Activated T-helper 2 cell treated with anti-CD3 and anti-CD28 coated beads, Interferon-gamma antibody, Interleukin-2, Interleukin-4, amounts not matched to agents 10 μg/mL and 5 μg/mL and 100 μg/mL, durations not matched to agents 14 hours and 24 hours and 36 hours (primary cell): ENCODE data around the gene CR1L. TPM values are rescaled to one million over a fixed set of nuclear protein-coding genes. Genes with fewer than 3 reads are reported as not detected.
"Not testable (repeated sequence)": the region's sequence is repeated elsewhere in the genome, so short reads cannot be mapped to it uniquely, and the experiment has no call there.

Experiments used
- DNase-seq: peaks from one replicate; pipeline ENCODE4 v3.0.0; 2021; ENCODE audit warnings: low spot score
- H3K27ac Mint-ChIP-seq: one replicate; pipeline ENCODE4 v1.8.0; 2021; ENCODE audit warnings: mixed read lengths
- H3K27me3 Mint-ChIP-seq: one replicate; pipeline ENCODE4 v1.8.0; 2021; ENCODE audit warnings: low read depth, mixed read lengths
- H3K36me3 Mint-ChIP-seq: one replicate; pipeline ENCODE4 v1.8.0; 2021; ENCODE audit warnings: low read depth, mixed read lengths
- H3K4me1 Mint-ChIP-seq: one replicate; pipeline ENCODE4 v1.8.0; 2021; ENCODE audit warnings: low read depth, mixed read lengths
- H3K4me3 Mint-ChIP-seq: one replicate; pipeline ENCODE4 v1.8.0; 2021; ENCODE audit warnings: low read depth, mild to moderate bottlenecking, moderate library complexity, mixed read lengths
- H3K9me3 Mint-ChIP-seq: one replicate; pipeline ENCODE4 v1.8.0; 2021; ENCODE audit warnings: mixed read lengths
- intact Hi-C: fragments of 100-400 bp; cut with micrococcal nuclease; formaldehyde crosslinking; loops from one replicate; pipeline ENCODE4 v1.15.1; 2023
- total RNA-seq: library from RNA; stranded (reverse); gene quantifications from 2 replicates; pipeline ENCODE4 v1.2.3, GENCODE V29; 2022

Gene CR1L
- total RNA-seq = not detected in 2 replicates

DNA sequence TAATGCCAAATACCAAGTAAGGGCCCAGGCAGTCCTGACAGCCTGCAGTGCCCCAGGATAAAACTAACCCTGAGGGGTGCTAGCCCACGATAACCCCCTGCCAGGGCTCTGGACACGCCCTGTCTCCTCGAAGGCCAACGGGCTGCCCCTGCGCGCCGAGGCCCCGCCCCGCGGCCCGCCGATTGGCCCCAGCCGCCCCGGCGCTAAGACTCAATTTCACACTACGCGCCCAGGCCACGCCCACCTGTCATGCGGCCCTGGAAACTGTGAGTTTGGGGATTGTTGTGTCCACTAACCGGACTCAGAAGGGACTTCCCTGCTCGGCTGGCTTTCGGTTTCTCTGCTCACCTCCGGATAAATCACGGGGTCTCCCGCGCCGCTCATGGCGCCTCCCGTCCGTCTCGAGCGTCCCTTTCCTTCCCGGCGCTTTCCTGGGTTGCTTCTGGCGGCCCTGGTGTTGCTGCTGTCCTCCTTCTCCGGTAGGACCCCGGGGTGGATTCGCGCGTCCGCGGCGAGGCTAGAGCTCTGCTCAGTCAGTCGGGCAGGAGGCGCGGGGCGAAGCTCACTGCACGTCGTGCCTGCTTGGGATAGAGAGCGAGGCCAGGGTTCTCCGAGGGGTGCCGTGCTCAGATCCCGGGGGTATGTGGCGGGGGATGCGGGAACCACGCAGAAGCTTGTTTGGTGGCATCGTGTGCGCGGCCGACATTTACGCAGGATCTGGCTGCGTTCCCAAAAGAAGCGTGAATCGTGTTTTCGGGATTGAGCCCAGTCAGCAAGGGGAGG, at the start of gene CR1L:
CR1L (plus strand) TSS at position 282 of the 783 bp plus-strand sequence; CDS start at position 383, 101 bp downstream.
- Mint-ChIP-seq H3K36me3 (no peaks in the 10 kb centered on the region), H3K27ac (no peak within 1 kb of the TSS), H3K4me1 (peaks cover 7% of the 10 kb centered on the region), H3K4me3 (peak within 1 kb of the TSS; percentile 62), H3K9me3 (no peaks in the 10 kb centered on the region), H3K27me3 (peaks cover 49% of the 10 kb centered on the region)
- DNase-seq = peak; percentile 72
- intact Hi-C loops = no loop called here

DNA sequence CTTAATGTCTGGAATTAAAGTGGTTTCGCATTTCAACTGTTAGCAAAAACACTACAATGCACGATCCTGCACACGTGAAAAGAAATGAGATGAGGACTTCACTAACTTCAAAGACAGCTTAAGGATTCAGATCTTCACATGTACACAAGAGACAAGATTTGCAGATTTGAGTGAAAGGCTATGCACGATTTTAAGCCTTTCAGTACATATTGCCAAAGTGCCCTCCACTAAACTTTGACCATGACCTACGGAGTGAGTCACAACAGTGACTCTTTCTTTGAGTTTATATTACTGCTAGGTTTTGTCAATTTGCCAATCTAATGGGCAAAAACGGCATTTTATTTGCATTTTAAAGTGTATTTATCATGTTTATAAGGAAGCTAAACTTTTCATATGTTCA, 41.2 kb upstream of the CR1L start:
- Mint-ChIP-seq H3K4me3 (no peak overlapping the region), H3K27ac (no peak overlapping the region), H3K4me1 (no peaks in the 10 kb centered on the region), H3K9me3 (no peaks in the 10 kb centered on the region), H3K27me3 (peaks cover 17% of the 10 kb centered on the region), H3K36me3 (no peaks in the 10 kb centered on the region)
- no peak for DNase-seq
- intact Hi-C loops = no loop called here

DNA sequence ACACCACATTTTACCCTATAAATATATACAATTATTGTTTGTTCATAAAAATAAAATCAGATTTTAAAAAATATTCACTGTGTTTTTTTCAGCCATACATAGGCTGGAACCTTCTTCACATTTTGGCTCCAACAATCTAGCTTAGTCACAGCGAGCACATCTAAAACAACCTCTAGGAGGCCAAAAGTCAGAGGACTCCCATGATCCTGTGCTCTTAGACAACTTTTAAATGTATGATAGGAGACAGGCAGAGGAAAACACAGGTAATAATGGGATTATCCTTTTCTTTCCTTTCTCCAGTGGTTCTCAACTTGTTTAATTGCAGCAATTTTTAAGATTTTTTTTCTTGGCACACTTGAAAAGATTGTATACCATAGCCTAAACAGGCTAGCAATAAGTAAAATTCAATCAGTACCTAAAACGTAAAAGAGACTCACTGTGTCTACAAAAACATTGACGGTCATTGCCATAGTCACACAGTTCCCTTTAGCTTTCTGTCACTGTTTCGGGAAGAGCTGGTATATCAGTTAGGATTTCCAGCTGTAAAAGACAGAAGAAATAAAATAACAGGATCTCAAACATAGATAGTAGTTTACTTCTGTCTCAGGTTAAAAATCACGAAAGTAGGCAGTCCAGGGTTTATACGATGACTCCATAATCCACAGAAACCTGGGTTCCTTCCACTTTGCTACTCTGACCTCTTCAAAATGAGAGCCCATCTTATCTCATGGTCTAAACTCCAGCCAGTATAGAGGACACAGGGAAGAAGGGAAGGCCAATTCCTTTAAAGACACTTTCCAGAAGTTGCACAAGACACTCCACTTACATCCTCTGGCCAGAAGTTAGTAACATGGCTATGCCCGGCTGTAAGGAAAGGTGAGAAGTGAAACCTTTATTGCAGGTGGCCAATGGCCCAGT, 39.2 kb upstream of the CR1L start:
- Mint-ChIP-seq H3K27me3 (peaks cover 18% of the 10 kb centered on the region), H3K4me3 (no peak overlapping the region), H3K27ac (no peak overlapping the region), H3K4me1 (no peaks in the 10 kb centered on the region), H3K36me3 (no peaks in the 10 kb centered on the region), H3K9me3 (no peaks in the 10 kb centered on the region)
- DNase-seq = no peak
- intact Hi-C loops = no loop called here

DNA sequence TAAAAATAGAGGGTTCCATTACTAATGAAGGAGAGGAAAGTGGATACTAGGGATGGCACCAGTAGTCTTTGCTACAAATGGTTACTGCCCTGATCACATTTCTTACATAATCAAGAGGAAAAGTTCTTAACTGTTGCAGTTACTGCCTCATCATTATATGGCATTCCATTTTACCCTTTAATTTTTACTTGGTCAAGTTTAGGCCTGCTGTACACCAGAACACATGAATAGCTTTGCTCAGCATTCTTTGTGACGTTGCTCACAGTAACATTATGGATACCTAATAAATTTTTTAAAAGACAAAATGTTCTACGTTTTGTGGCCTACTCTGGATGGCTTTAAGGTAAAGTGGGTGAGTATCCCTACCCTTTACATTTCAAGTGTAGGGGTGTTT, 38.6 kb upstream of the CR1L start:
- no peaks in the 10 kb centered on the region for H3K4me1 Mint-ChIP-seq

DNA sequence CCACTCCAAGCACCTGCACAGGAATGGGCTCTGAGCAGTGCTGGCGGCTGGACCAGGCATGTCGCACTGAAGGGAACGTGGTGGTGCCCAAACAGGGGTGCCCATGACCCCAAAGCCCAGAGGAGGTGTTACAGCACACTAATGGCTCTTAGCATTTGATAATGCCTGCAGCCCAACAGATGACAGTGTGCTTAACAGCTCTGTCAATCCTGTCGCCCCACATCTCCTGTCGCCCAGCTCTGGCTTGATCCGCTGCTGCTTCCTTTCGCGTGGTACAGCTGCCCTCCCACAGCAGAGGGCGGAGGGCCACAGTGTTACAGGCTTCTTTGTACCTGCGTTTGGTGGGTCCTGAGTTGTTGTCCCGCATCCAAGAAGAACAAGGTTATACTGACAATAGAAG, 32.2 kb upstream of the CR1L start:
- no peak overlapping the region for H3K27ac Mint-ChIP-seq
- H3K27me3 Mint-ChIP-seq = peaks cover 19% of the 10 kb centered on the region
- no peaks in the 10 kb centered on the region for H3K9me3 Mint-ChIP-seq
- H3K4me1 Mint-ChIP-seq = no peaks in the 10 kb centered on the region
- no peaks in the 10 kb centered on the region for H3K36me3 Mint-ChIP-seq
- H3K4me3 Mint-ChIP-seq = no peak overlapping the region
- intact Hi-C loops = no loop called here
- DNase-seq = no peak

More for the DNA sequence above, 38.6 kb upstream of the CR1L start:
- intact Hi-C loops = no loop called here
- no peak for DNase-seq
- peaks cover 18% of the 10 kb centered on the region for H3K27me3 Mint-ChIP-seq
- no peaks in the 10 kb centered on the region for H3K9me3 Mint-ChIP-seq
- no peak overlapping the region for H3K4me3 Mint-ChIP-seq
- no peak overlapping the region for H3K27ac Mint-ChIP-seq
- H3K36me3 Mint-ChIP-seq = no peaks in the 10 kb centered on the region

DNA sequence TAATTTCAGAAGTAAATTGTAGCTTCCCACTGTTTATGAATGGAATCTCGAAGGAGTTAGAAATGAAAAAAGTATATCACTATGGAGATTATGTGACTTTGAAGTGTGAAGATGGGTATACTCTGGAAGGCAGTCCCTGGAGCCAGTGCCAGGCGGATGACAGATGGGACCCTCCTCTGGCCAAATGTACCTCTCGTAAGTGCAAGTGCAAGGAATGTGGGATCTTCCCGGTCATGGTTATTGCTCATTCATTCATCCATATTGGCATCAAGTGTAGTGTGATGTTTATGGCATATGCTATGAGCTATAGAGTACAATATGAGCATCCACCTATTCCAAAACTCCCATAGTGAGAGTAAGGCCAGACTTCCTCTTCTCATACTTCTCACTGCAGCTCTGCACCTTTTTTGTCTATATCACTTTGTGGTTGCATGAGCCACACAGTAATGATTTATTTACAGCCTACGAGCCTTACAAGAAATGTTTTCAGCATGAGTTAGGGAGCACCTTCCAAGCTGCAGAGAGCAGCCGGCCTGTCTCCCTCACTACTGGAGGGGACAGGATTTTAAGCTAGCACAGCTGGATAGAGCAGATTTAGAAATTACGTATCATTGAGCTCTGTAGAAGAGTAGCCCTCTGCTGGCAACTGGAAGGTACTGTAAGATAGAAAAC, 24.9 kb upstream of the CR1L start:
- no peak overlapping the region for H3K27ac Mint-ChIP-seq
- DNase-seq = no peak
- intact Hi-C loops = loop anchor here (1.0 kb wide), 1 partner anchor 41 kb away; no protein-coding TSS in a partner anchor
- H3K9me3 Mint-ChIP-seq = no peaks in the 10 kb centered on the region
- H3K27me3 Mint-ChIP-seq = peaks cover 16% of the 10 kb centered on the region
- H3K4me1 Mint-ChIP-seq = no peaks in the 10 kb centered on the region
- no peaks in the 10 kb centered on the region for H3K36me3 Mint-ChIP-seq
- H3K4me3 Mint-ChIP-seq = no peak overlapping the region

DNA sequence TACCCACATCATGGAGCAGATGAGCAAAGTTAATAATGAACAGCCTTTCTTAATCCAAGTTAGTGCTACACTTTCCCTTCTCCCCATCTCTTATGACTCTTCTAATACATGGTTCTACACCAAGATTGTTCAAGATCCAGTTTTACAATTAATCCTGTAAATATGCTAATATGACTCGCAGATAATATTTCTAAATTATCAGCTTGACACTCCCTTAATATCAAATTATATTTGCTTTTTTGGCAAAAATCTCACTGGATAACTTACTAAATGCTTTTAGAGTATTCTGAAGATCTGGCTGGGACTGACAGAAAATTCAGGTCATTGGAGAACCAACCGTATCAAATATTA, 24.4 kb upstream of the CR1L start:
- Mint-ChIP-seq H3K9me3 (no peaks in the 10 kb centered on the region), H3K4me1 (no peaks in the 10 kb centered on the region), H3K36me3 (no peaks in the 10 kb centered on the region), H3K27me3 (peaks cover 16% of the 10 kb centered on the region), H3K4me3 (no peak overlapping the region), H3K27ac (no peak overlapping the region)
- intact Hi-C loops = loop anchor here (1.0 kb wide), 1 partner anchor 41 kb away; no protein-coding TSS in a partner anchor
- DNase-seq = no peak

DNA sequence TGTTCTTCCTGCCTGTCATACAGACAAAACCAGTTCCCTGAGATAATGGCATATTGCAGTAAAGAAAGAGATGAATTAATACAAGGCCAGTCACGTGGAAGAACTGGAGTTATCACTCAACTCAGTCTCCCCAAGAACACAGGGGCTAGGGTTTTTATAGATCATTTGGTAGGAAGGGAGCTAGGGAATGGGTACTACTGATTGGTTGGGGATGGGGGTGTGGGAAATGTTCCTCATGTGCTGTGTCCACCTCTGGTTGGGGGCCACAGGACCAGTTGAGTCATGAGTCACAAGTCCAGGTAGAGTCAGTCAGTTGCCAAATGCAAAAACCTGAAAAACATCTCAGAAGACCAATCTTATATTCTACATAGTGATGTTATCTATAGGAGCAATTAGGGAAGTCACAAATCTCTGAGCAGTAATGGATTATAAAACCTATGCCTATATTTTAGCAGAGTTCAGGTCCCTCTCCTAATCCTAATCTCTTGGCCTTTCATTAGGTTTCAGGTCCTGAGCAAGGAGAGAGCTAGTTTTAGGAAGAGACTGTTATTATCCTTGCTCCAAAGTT, 19.3 kb upstream of the CR1L start:
- H3K4me3 Mint-ChIP-seq, H3K36me3 Mint-ChIP-seq, intact Hi-C loops, H3K4me1 Mint-ChIP-seq, DNase-seq, H3K27ac Mint-ChIP-seq, H3K9me3 Mint-ChIP-seq, H3K27me3 Mint-ChIP-seq: not testable (repeated sequence)

DNA sequence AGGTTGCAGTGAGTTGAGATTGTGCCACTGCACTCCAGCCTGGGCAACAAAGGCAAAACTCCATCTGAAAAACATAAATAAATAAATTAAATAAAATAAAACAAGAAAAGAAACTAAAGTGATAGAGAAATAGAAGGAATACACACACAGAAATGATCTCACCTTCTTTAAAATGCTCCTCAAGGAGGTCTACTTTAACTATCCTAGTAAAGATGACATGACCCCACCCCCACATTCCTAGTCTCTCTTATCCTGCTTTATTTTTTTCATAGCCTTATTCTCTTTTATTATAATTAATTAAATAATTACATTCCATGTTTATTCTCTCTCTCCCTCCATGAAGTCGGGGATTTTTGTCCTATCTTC, 18.0 kb upstream of the CR1L start:
- DNase-seq = no peak
- intact Hi-C loops = no loop called here
- H3K27ac Mint-ChIP-seq = no peak overlapping the region
- no peaks in the 10 kb centered on the region for H3K9me3 Mint-ChIP-seq
- no peak overlapping the region for H3K4me3 Mint-ChIP-seq
- H3K4me1 Mint-ChIP-seq = no peaks in the 10 kb centered on the region
- no peaks in the 10 kb centered on the region for H3K36me3 Mint-ChIP-seq
- H3K27me3 Mint-ChIP-seq = peaks cover 8% of the 10 kb centered on the region

DNA sequence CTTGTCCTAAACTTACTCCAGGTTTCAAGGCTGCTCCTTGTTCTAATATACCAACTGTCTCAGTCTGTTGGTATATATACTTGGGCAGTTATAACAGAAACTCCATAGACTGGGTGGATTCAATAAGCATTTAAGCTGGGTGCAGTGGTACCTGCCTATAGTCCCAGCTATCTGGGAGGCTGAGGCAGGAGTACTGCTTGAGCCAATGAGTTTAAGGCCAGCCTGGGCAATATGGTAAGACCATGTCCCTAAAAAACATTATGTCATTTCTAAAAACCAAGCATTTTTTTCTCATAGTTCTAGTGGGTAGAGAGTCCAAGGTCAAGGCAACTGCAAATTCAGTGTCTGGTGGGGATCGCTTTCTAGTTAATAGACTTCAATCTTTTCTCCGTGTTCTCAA, 17.4 kb upstream of the CR1L start:
- intact Hi-C loops = no loop called here
- Mint-ChIP-seq H3K27ac (no peak overlapping the region), H3K4me3 (no peak overlapping the region), H3K36me3 (no peaks in the 10 kb centered on the region), H3K9me3 (no peaks in the 10 kb centered on the region), H3K27me3 (peaks cover 8% of the 10 kb centered on the region), H3K4me1 (no peaks in the 10 kb centered on the region)
- no peak for DNase-seq

DNA sequence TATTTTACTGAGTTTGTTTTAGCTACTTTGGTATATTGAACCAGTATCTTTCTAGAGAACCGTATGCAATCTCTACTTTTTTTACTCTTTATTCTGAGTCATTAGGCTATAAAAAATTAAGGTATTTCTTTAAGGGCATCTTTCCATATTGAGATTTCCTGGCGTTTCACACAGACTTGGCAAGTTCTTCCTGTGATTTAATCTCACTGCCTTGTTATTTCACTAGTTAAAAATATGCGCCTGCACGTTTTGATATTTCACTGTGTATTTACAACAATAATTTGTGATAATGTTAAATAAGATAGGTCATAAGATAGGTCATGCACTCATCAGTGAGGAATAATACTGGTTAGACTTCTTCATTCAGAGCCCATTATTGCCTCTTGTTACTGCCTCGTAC, 16.2 kb upstream of the CR1L start:
- no peak overlapping the region for H3K27ac Mint-ChIP-seq
- intact Hi-C loops = no loop called here
- H3K4me1 Mint-ChIP-seq = no peaks in the 10 kb centered on the region
- H3K27me3 Mint-ChIP-seq = peaks cover 8% of the 10 kb centered on the region
- no peaks in the 10 kb centered on the region for H3K9me3 Mint-ChIP-seq
- H3K4me3 Mint-ChIP-seq = no peak overlapping the region
- H3K36me3 Mint-ChIP-seq = no peaks in the 10 kb centered on the region
- DNase-seq = no peak

DNA sequence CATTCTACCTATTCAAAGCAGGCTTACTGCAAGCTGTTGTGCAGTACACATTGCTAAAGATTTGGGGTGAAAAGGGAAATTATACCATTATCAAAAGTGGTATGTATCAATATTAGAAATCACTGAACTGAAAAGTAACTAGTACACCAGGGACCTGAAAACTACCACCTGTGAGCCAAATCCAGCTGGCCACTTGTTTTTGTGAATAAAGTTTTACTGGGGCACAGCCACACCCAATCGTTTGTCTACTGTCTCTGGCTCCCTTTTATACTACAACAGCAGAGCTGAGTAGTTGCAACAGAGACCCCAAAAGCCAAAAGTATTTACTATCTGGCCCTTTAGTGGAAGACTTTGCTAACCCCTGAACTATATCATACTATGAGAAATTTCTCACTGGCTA, 13.8 kb upstream of the CR1L start:
- peaks cover 12% of the 10 kb centered on the region for H3K27me3 Mint-ChIP-seq
- no peak for DNase-seq
- no peak overlapping the region for H3K4me3 Mint-ChIP-seq
- H3K9me3 Mint-ChIP-seq = no peaks in the 10 kb centered on the region
- intact Hi-C loops = no loop called here
- no peaks in the 10 kb centered on the region for H3K36me3 Mint-ChIP-seq
- no peak overlapping the region for H3K27ac Mint-ChIP-seq
- H3K4me1 Mint-ChIP-seq = no peaks in the 10 kb centered on the region
